WERI-Rb-1 (cell line): Measurements from ENCODE around the gene IBTK.

ENCODE experiments used
- DNase-seq: peaks from one replicate; pipeline ENCODE4 v3.0.0-alpha.2; 2020
- H3K27ac ChIP-seq: fragments of 250-450 bp; sonication (Bioruptor Pico); 2 replicates; pipeline ENCODE4 v1.5.1; 2020; ENCODE audit warnings: mild to moderate bottlenecking, moderate library complexity
- H3K27me3 ChIP-seq: fragments of 250-450 bp; sonication (Bioruptor Pico); 2 replicates; pipeline ENCODE4 v1.5.1; 2021; ENCODE audit warnings: mild to moderate bottlenecking, low read depth, moderate library complexity; ENCODE audit not compliant: insufficient read depth, severe bottlenecking
- H3K36me3 ChIP-seq: fragments of 250-450 bp; sonication (Bioruptor Pico); 2 replicates; pipeline ENCODE4 v1.5.1; 2020; ENCODE audit warnings: mild to moderate bottlenecking, moderate library complexity
- H3K4me3 ChIP-seq: 2 replicates; pipeline ENCODE4 v1.5.1; 2011; ENCODE audit warnings: low read depth, mild to moderate bottlenecking, control low read depth, low read length
- H3K9me3 ChIP-seq: fragments of 250-450 bp; sonication (Bioruptor Pico); 2 replicates; pipeline ENCODE4 v1.5.1; 2021; ENCODE audit warnings: mild to moderate bottlenecking, moderate library complexity; ENCODE audit not compliant: severe bottlenecking
- CTCF ChIP-seq: IDR thresholded peaks from 2 replicates; pipeline ENCODE4 v1.5.1; 2011; ENCODE audit warnings: low read depth, mild to moderate bottlenecking, control low read depth, inconsistent platforms, low read length

Gene IBTK

DNA sequence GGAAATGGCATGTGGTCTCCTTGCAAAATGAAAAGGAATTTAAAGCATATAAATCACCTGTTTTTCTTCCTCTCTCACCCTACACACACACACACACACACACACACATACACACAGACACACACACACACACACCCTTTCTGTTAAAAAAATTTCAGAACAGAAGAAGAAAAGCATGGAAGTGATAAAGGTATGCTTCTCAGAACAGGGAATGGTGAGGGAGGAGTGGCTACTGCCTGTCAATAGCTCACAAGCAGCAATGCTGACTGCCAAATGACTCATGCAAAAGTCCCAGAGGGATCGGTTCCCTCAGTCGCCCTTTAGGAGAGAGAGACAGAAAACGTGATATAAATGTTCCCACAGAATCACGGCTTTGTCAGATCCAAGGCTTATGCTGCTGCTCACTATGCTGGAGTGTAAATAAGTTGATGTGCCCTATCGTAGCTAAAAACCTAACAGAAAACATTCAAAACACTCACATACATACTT lies 102.6 kb downstream of the IBTK start:
- Histone ChIP-seq H3K9me3 (no peaks in the 10 kb centered on the region), H3K4me3 (no peak overlapping the region), H3K27ac (no peak overlapping the region), H3K27me3 (no peaks in the 10 kb centered on the region), H3K36me3 (no peaks in the 10 kb centered on the region)
- DNase-seq = no peak
- TF ChIP-seq CTCF = no peak

- H3K27me3 ChIP-seq = no peaks in the 10 kb centered on the region
- H3K36me3 ChIP-seq = no peaks in the 10 kb centered on the region
- no peak overlapping the region for H3K27ac ChIP-seq
- DNase-seq = peak; percentile 7
- no peak for TF ChIP-seq CTCF
- H3K9me3 ChIP-seq = no peaks in the 10 kb centered on the region
- no peak overlapping the region for H3K4me3 ChIP-seq
Measured at GRCh38 chr6:82144007-82144851, 103.3 kb downstream of the IBTK start.

GRCh38 chr6:82143041-82143481 lies 104.5 kb downstream of the IBTK start:
- Histone ChIP-seq H3K27me3 (no peaks in the 10 kb centered on the region), H3K9me3 (no peaks in the 10 kb centered on the region), H3K4me3 (no peak overlapping the region), H3K36me3 (no peaks in the 10 kb centered on the region), H3K27ac (no peak overlapping the region)
- no peak for TF ChIP-seq CTCF
- no peak for DNase-seq

DNA sequence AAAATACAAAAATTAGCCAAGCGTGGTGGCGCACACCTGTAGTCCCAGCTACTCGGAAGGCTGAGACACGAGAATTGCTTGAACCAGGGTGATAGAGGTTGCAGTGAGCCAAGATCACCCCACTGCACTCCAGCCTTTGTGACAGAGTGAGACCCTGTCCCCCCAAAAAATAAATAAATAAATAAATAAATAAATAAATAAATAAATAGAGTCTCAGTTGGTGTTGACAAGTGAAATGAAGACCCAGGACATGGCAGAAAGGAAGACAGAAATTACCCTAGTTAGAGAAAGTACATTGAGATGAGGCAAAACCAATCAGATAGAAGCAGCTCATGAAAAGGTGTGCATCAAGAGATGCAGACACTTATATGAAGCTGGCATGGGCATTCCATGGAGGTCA lies 105.0 kb downstream of the IBTK start:
- DNase-seq = no peak
- H3K27me3 ChIP-seq = no peaks in the 10 kb centered on the region
- no peaks in the 10 kb centered on the region for H3K36me3 ChIP-seq
- H3K9me3 ChIP-seq = no peaks in the 10 kb centered on the region
- H3K27ac ChIP-seq = no peak overlapping the region
- no peak for TF ChIP-seq CTCF
- H3K4me3 ChIP-seq = no peak overlapping the region

GRCh38 chr6:82138075-82138791 lies 109.3 kb downstream of the IBTK start:
- no peaks in the 10 kb centered on the region for H3K36me3 ChIP-seq
- DNase-seq = no peak
- H3K4me3 ChIP-seq = no peak overlapping the region
- no peaks in the 10 kb centered on the region for H3K27me3 ChIP-seq
- TF ChIP-seq CTCF = no peak
- no peak overlapping the region for H3K27ac ChIP-seq
- H3K9me3 ChIP-seq = no peaks in the 10 kb centered on the region
